Liver (tissue), 9 donors: ENCODE results near the gene TAPT1. TPM values are rescaled to one million over a fixed set of nuclear protein-coding genes. Genes with fewer than 3 reads are reported as not detected.

ENCODE experiments used
- DNase-seq: peaks from one replicate; pipeline ENCODE4 v3.0.0-alpha.2; 2017; ENCODE audit warnings: low spot score
- H3K27ac ChIP-seq, 2 donors: one replicate each; pipeline ENCODE4 v1.7.0; 2013; ENCODE audit warnings: inconsistent platforms in 2 of 2, low read length in 2 of 2, control low read depth in 1 of 2, low read depth in 1 of 2, mild to moderate bottlenecking in 1 of 2
- H3K27me3 ChIP-seq, 4 donors: one replicate each; pipeline versions ENCODE4 v1.6.1 to v1.7.0; 2013; ENCODE audit warnings: low read length in 3 of 4, inconsistent platforms in 1 of 4, mild to moderate bottlenecking in 1 of 4, moderate library complexity in 1 of 4; ENCODE audit not compliant: control insufficient read depth in 4 of 4, insufficient read depth in 4 of 4
- H3K36me3 ChIP-seq, 4 donors: one replicate each; pipeline versions ENCODE4 v1.6.1 to v1.7.0; 2013; ENCODE audit warnings: low read length in 3 of 4, mild to moderate bottlenecking in 3 of 4, low read depth in 1 of 4, moderate library complexity in 1 of 4; ENCODE audit not compliant: control insufficient read depth in 4 of 4, insufficient read depth in 3 of 4
- H3K4me1 ChIP-seq, 4 donors: one replicate each; pipeline versions ENCODE4 v1.6.1 to v1.7.0; 2013; ENCODE audit warnings: low read length in 3 of 4, mild to moderate bottlenecking in 3 of 4, moderate library complexity in 1 of 4; ENCODE audit not compliant: control insufficient read depth in 4 of 4, insufficient read depth in 4 of 4
- H3K4me3 ChIP-seq, 3 donors: one replicate each; pipeline versions ENCODE4 v1.6.1 to v1.7.0; 2013; ENCODE audit warnings: low read length in 3 of 3, control low read depth in 1 of 3, low read depth in 1 of 3, mild to moderate bottlenecking in 1 of 3
- H3K9ac ChIP-seq, 2 donors: one replicate each; pipeline ENCODE4 v1.7.0; 2013; ENCODE audit warnings: low read length in 2 of 2, mild to moderate bottlenecking in 2 of 2, moderate library complexity in 2 of 2, control low read depth in 1 of 2, low read depth in 1 of 2
- H3K9me3 ChIP-seq, 4 donors: one replicate each; pipeline versions ENCODE4 v1.6.1 to v1.7.0; 2013; ENCODE audit warnings: low read length in 3 of 4; ENCODE audit not compliant: control insufficient read depth in 4 of 4
- EGR1 ChIP-seq, 2 donors: IDR thresholded peaks; 2 replicates each; pipeline ENCODE4 v1.6.1; 2016 to 2018; ENCODE audit warnings: antibody characterized with exemption in 2 of 2, low read depth in 2 of 2
- FOXA1 ChIP-seq: IDR thresholded peaks from 2 replicates; pipeline ENCODE4 v1.6.1; 2016; ENCODE audit warnings: antibody characterized with exemption
- FOXA2 ChIP-seq: IDR thresholded peaks from 2 replicates; pipeline ENCODE4 v1.6.1; 2016; ENCODE audit warnings: antibody characterized with exemption
- GABPA ChIP-seq, 2 donors: IDR thresholded peaks in 1 of 2; conservative IDR thresholded peaks in 1 of 2; 2 replicates each; pipeline ENCODE4 v1.6.1; 2016; ENCODE audit warnings: antibody characterized with exemption in 2 of 2, mild to moderate bottlenecking in 1 of 2, moderate library complexity in 1 of 2
- HNF4G ChIP-seq: IDR thresholded peaks from 2 replicates; pipeline ENCODE4 v1.6.1; 2016; ENCODE audit warnings: antibody characterized with exemption
- JUND ChIP-seq, 2 donors: IDR thresholded peaks; 2 replicates each; pipeline ENCODE4 v1.6.1; 2016; ENCODE audit warnings: antibody characterized with exemption in 2 of 2
- NR2F2 ChIP-seq: IDR thresholded peaks from 2 replicates; pipeline ENCODE4 v1.6.1; 2016; ENCODE audit warnings: antibody characterized with exemption
- RAD21 ChIP-seq, 2 donors: IDR thresholded peaks; 2 replicates each; pipeline ENCODE4 v1.6.1; 2016; ENCODE audit warnings: antibody characterized with exemption in 2 of 2, mild to moderate bottlenecking in 2 of 2
- RXRA ChIP-seq, 2 donors: IDR thresholded peaks; 2 replicates each; pipeline ENCODE4 v1.6.1; 2017 to 2018; ENCODE audit warnings: antibody characterized with exemption in 2 of 2, mild to moderate bottlenecking in 1 of 2
- SP1 ChIP-seq: IDR thresholded peaks from 2 replicates; pipeline ENCODE4 v1.6.1; 2018; ENCODE audit warnings: antibody characterized with exemption, mild to moderate bottlenecking
- TAF1 ChIP-seq: conservative IDR thresholded peaks from 2 replicates; pipeline ENCODE4 v1.6.1; 2016; ENCODE audit warnings: antibody characterized with exemption, mild to moderate bottlenecking
- YY1 ChIP-seq: IDR thresholded peaks from 2 replicates; pipeline ENCODE4 v1.6.1; 2016; ENCODE audit warnings: antibody characterized with exemption, mild to moderate bottlenecking
- WGBS: extraction: QIAGEN DNeasy Blood & Tissue Kit; methylation state at CpG from one replicate; pipeline ENCODE4 v1.1.7; 2013; 5-methylcytosine and 5-hydroxymethylcytosine counted together
- polyA plus RNA-seq, 2 donors: library from polyadenylated mRNA; stranded (reverse) in 1 of 2; unstranded in 1 of 2; fragments of 200-250 nt in 1 of 2; fragments of >200 nt in 1 of 2; fragmentation: Nextera tagmentation in 1 of 2; extraction: Ambion mirVana in 1 of 2; gene quantifications; one replicate each; pipeline versions ENCODE4 v1.2.1 to v1.2.3, GENCODE V29; 2013 to 2015
- total RNA-seq, 2 donors: library from RNA; depleted of rRNA; stranded (reverse); fragments of >200 nt; gene quantifications; one replicate each; pipeline ENCODE4 v1.2.3, GENCODE V29; 2014
- TF ChIP-seq, protein P1 (sequence below): IDR thresholded peaks from 2 replicates; pipeline ENCODE4 v1.6.1; 2016; ENCODE audit warnings: antibody characterized with exemption
- TF ChIP-seq, protein P2 (sequence below): IDR thresholded peaks from 2 replicates; pipeline ENCODE4 v1.6.1; 2016; ENCODE audit warnings: antibody characterized with exemption
- TF ChIP-seq, protein P3 (sequence below): fragments of 150-350 bp; IDR thresholded peaks from 2 replicates; pipeline ENCODE4 v1.5.1; 2017; ENCODE audit warnings: improper control_type of control experiment, low read depth, low read length; ENCODE audit not compliant: missing input control
- TF ChIP-seq, protein P4 (sequence below): IDR thresholded peaks from 2 replicates; pipeline ENCODE4 v1.6.1; 2016; ENCODE audit warnings: antibody characterized with exemption, mild to moderate bottlenecking
- TF ChIP-seq, protein P5 (sequence below): IDR thresholded peaks from 2 replicates; pipeline ENCODE4 v1.6.1; 2016; ENCODE audit warnings: antibody characterized with exemption
- donor health status: healthy.
- donor health status: healthy.
- donor health status: healthy.
- donor health status: healthy.
- donor health status: healthy.

Gene TAPT1
- total and polyA plus RNA-seq, 4 donors: 12.2 to 53.7 (median 22.1) TPM

DNA sequence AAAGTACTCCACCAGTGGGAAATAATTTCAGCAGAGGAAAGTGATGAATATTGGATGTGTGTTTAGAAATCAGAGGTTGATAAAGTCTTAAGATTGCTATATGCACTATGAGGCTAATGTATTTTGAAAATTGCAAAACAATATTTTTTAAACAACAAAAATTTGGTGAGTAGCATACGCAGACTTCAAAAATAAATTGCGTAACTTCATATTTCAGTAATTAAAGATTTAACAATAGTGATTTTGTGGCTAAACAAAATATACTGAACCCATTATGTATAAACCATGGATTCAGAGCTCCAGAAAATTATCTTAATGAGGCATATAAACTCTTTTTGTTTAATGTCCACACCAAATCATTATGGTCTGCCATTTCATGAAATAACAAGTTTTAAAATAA, 3.3 kb upstream of the TAPT1 start:
- 97% methylated on average over 2 of the region's 2 CpGs for WGBS
- H3K27me3 ChIP-seq: no peaks in the 10 kb centered on the region

More for the DNA sequence above, 3.3 kb upstream of the TAPT1 start:
- no peak for DNase-seq
- no peak for TF ChIP-seq JUND (IDR thresholded peaks at IDR 0.05)
- no peak for TF ChIP-seq EGR1 (IDR thresholded peaks at IDR 0.05; ENCODE audit: low read depth in 2 of 2)
- TF ChIP-seq FOXA1: no peak
- no peak for TF ChIP-seq YY1
- no peak for TF ChIP-seq TAF1
- TF ChIP-seq GABPA (IDR thresholded peaks at IDR 0.05 in 1 of 2, conservative IDR thresholded peaks at IDR 0.05 in 1 of 2): no peak
- TF ChIP-seq, protein P1, sequence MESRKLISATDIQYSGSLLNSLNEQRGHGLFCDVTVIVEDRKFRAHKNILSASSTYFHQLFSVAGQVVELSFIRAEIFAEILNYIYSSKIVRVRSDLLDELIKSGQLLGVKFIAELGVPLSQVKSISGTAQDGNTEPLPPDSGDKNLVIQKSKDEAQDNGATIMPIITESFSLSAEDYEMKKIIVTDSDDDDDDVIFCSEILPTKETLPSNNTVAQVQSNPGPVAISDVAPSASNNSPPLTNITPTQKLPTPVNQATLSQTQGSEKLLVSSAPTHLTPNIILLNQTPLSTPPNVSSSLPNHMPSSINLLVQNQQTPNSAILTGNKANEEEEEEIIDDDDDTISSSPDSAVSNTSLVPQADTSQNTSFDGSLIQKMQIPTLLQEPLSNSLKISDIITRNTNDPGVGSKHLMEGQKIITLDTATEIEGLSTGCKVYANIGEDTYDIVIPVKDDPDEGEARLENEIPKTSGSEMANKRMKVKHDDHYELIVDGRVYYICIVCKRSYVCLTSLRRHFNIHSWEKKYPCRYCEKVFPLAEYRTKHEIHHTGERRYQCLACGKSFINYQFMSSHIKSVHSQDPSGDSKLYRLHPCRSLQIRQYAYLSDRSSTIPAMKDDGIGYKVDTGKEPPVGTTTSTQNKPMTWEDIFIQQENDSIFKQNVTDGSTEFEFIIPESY: no peak
- TF ChIP-seq, protein P2, sequence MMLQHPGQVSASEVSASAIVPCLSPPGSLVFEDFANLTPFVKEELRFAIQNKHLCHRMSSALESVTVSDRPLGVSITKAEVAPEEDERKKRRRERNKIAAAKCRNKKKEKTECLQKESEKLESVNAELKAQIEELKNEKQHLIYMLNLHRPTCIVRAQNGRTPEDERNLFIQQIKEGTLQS: no peak
- TF ChIP-seq SP1: no peak
- TF ChIP-seq RXRA (IDR thresholded peaks at IDR 0.05): no peak
- no peak for TF ChIP-seq RAD21 (IDR thresholded peaks at IDR 0.05)
- TF ChIP-seq FOXA2: no peak
- no peak for TF ChIP-seq NR2F2
- TF ChIP-seq, protein P3, sequence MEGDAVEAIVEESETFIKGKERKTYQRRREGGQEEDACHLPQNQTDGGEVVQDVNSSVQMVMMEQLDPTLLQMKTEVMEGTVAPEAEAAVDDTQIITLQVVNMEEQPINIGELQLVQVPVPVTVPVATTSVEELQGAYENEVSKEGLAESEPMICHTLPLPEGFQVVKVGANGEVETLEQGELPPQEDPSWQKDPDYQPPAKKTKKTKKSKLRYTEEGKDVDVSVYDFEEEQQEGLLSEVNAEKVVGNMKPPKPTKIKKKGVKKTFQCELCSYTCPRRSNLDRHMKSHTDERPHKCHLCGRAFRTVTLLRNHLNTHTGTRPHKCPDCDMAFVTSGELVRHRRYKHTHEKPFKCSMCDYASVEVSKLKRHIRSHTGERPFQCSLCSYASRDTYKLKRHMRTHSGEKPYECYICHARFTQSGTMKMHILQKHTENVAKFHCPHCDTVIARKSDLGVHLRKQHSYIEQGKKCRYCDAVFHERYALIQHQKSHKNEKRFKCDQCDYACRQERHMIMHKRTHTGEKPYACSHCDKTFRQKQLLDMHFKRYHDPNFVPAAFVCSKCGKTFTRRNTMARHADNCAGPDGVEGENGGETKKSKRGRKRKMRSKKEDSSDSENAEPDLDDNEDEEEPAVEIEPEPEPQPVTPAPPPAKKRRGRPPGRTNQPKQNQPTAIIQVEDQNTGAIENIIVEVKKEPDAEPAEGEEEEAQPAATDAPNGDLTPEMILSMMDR: no peak
- TF ChIP-seq, protein P4, sequence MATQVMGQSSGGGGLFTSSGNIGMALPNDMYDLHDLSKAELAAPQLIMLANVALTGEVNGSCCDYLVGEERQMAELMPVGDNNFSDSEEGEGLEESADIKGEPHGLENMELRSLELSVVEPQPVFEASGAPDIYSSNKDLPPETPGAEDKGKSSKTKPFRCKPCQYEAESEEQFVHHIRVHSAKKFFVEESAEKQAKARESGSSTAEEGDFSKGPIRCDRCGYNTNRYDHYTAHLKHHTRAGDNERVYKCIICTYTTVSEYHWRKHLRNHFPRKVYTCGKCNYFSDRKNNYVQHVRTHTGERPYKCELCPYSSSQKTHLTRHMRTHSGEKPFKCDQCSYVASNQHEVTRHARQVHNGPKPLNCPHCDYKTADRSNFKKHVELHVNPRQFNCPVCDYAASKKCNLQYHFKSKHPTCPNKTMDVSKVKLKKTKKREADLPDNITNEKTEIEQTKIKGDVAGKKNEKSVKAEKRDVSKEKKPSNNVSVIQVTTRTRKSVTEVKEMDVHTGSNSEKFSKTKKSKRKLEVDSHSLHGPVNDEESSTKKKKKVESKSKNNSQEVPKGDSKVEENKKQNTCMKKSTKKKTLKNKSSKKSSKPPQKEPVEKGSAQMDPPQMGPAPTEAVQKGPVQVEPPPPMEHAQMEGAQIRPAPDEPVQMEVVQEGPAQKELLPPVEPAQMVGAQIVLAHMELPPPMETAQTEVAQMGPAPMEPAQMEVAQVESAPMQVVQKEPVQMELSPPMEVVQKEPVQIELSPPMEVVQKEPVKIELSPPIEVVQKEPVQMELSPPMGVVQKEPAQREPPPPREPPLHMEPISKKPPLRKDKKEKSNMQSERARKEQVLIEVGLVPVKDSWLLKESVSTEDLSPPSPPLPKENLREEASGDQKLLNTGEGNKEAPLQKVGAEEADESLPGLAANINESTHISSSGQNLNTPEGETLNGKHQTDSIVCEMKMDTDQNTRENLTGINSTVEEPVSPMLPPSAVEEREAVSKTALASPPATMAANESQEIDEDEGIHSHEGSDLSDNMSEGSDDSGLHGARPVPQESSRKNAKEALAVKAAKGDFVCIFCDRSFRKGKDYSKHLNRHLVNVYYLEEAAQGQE: no peak
- TF ChIP-seq, protein P5, sequence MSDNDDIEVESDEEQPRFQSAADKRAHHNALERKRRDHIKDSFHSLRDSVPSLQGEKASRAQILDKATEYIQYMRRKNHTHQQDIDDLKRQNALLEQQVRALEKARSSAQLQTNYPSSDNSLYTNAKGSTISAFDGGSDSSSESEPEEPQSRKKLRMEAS: no peak
- TF ChIP-seq HNF4G: no peak
- Histone ChIP-seq H3K9me3 (no peaks in the 10 kb centered on the region), H3K4me3 (no peak overlapping the region), H3K27ac (no peak overlapping the region), H3K36me3 (no peaks in the 10 kb centered on the region), H3K4me1 (peaks cover 1 to 15% (median 11%) of the 10 kb centered on the region in 4 donors), H3K9ac (no peak overlapping the region)
